WTC11 (cell line): Measurements from ENCODE around the gene MR1.

Experiments used
- CTCF ChIP-seq: fragments of 200-600 bp; IDR thresholded peaks from 2 replicates; pipeline ENCODE4 v1.8.0; 2022; ENCODE audit warnings: antibody characterized with exemption
- NR2C2 ChIP-seq: sonication (generic); formaldehyde crosslinking; IDR thresholded peaks from 2 replicates; pipeline ENCODE4 v1.8.0; 2022; ENCODE audit warnings: mild to moderate bottlenecking, missing genetic modification reagents

- TF ChIP-seq CTCF (no peak), NR2C2 (no peak)
Measured at GRCh38 chr1:181079382-181079781, 45.6 kb downstream of the MR1 start.
